Measurements from ENCODE around the gene NEDD4L.

The NEDD4L gene

GRCh38 chr18:58223717-58224424 lies 179.8 kb downstream of the NEDD4L start:
- Mint-ChIP-seq H3K27me3 (peaks cover 13 to 44% of the 10 kb centered on the region in 2 donors), H3K36me3 (ENCODE audit: insufficient read depth) (no peaks in the 10 kb centered on the region), H3K27ac (peak overlapping the region in 1 of 2 donors; percentile 60), H3K4me1 (ENCODE audit: low read depth in 2 of 2) (no peaks in the 10 kb centered on the region), H3K9me3 (peaks cover 0 to 3% of the 10 kb centered on the region in 2 donors), H3K4me3 (no peak overlapping the region)
- ATAC-seq (replicated peaks) (no peak), DNase-seq (no peak)

- Mint-ChIP-seq H3K36me3 (ENCODE audit: insufficient read depth) (no peaks in the 10 kb centered on the region), H3K27me3 (peaks cover 13 to 44% of the 10 kb centered on the region in 2 donors), H3K4me1 (ENCODE audit: low read depth in 2 of 2) (no peaks in the 10 kb centered on the region), H3K4me3 (no peak overlapping the region), H3K27ac (no peak overlapping the region), H3K9me3 (peaks cover 0 to 3% of the 10 kb centered on the region in 2 donors)
- no peak for ATAC-seq (replicated peaks)
- DNase-seq = no peak
Measured at GRCh38 chr18:58224425-58224750, 180.4 kb downstream of the NEDD4L start.

- no peak overlapping the region for H3K4me3 Mint-ChIP-seq
- no peak overlapping the region for H3K27ac Mint-ChIP-seq
- peaks cover 13 to 44% of the 10 kb centered on the region in 2 donors for H3K27me3 Mint-ChIP-seq
- ATAC-seq (replicated peaks) (no peak), DNase-seq (no peak)
- no peaks in the 10 kb centered on the region for H3K4me1 Mint-ChIP-seq (ENCODE audit: low read depth in 2 of 2)
- no peaks in the 10 kb centered on the region for H3K36me3 Mint-ChIP-seq (ENCODE audit: insufficient read depth)
- peaks cover 0 to 3% of the 10 kb centered on the region in 2 donors for H3K9me3 Mint-ChIP-seq
Measured at GRCh38 chr18:58225101-58225500, 181.1 kb downstream of the NEDD4L start.

GRCh38 chr18:58226429-58226828 lies 182.4 kb downstream of the NEDD4L start:
- H3K4me1 Mint-ChIP-seq (ENCODE audit: low read depth in 2 of 2) = no peaks in the 10 kb centered on the region
- H3K9me3 Mint-ChIP-seq = peaks cover 0 to 3% of the 10 kb centered on the region in 2 donors
- peaks cover 9 to 35% of the 10 kb centered on the region in 2 donors for H3K27me3 Mint-ChIP-seq
- DNase-seq (no peak), ATAC-seq (replicated peaks) (no peak)
- H3K4me3 Mint-ChIP-seq = no peak overlapping the region
- H3K27ac Mint-ChIP-seq = no peak overlapping the region
- no peaks in the 10 kb centered on the region for H3K36me3 Mint-ChIP-seq (ENCODE audit: insufficient read depth)

GRCh38 chr18:58227361-58227930 lies 183.4 kb downstream of the NEDD4L start:
- Mint-ChIP-seq H3K27me3 (peaks cover 9 to 35% of the 10 kb centered on the region in 2 donors), H3K9me3 (peaks cover 0 to 3% of the 10 kb centered on the region in 2 donors), H3K4me1 (ENCODE audit: low read depth in 2 of 2) (no peaks in the 10 kb centered on the region), H3K27ac (no peak overlapping the region), H3K36me3 (ENCODE audit: insufficient read depth) (no peaks in the 10 kb centered on the region), H3K4me3 (no peak overlapping the region)
- no peak for DNase-seq
- ATAC-seq (replicated peaks) = no peak

- H3K9me3 Mint-ChIP-seq = peaks cover 0 to 3% of the 10 kb centered on the region in 2 donors
- no peak for DNase-seq
- H3K4me1 Mint-ChIP-seq (ENCODE audit: low read depth in 2 of 2) = no peaks in the 10 kb centered on the region
- H3K36me3 Mint-ChIP-seq (ENCODE audit: insufficient read depth) = no peaks in the 10 kb centered on the region
- no peak overlapping the region for H3K4me3 Mint-ChIP-seq
- no peak for ATAC-seq (replicated peaks)
- no peak overlapping the region for H3K27ac Mint-ChIP-seq
- peaks cover 5 to 31% of the 10 kb centered on the region in 2 donors for H3K27me3 Mint-ChIP-seq
Measured at GRCh38 chr18:58228176-58228575, 184.2 kb downstream of the NEDD4L start.

GRCh38 chr18:58228762-58229161 lies 184.7 kb downstream of the NEDD4L start:
- no peak for DNase-seq
- Mint-ChIP-seq H3K27me3 (peaks cover 0 to 25% of the 10 kb centered on the region in 2 donors), H3K4me3 (no peak overlapping the region), H3K27ac (no peak overlapping the region), H3K4me1 (ENCODE audit: low read depth in 2 of 2) (no peaks in the 10 kb centered on the region), H3K9me3 (no peaks in the 10 kb centered on the region), H3K36me3 (ENCODE audit: insufficient read depth) (no peaks in the 10 kb centered on the region)
- no peak for ATAC-seq (replicated peaks)

- no peaks in the 10 kb centered on the region for H3K9me3 Mint-ChIP-seq
- H3K27ac Mint-ChIP-seq = no peak overlapping the region
- no peaks in the 10 kb centered on the region for H3K36me3 Mint-ChIP-seq (ENCODE audit: insufficient read depth)
- no peak for ATAC-seq (replicated peaks)
- DNase-seq = no peak
- H3K27me3 Mint-ChIP-seq = peaks cover 0 to 22% of the 10 kb centered on the region in 2 donors
- no peaks in the 10 kb centered on the region for H3K4me1 Mint-ChIP-seq (ENCODE audit: low read depth in 2 of 2)
- no peak overlapping the region for H3K4me3 Mint-ChIP-seq
Measured at GRCh38 chr18:58229162-58229561, 185.1 kb downstream of the NEDD4L start.

GRCh38 chr18:58230438-58231179 lies 186.6 kb downstream of the NEDD4L start:
- H3K27ac Mint-ChIP-seq = no peak overlapping the region
- DNase-seq (no peak), ATAC-seq (replicated peaks) (no peak)
- H3K4me1 Mint-ChIP-seq (ENCODE audit: low read depth in 2 of 2) = no peaks in the 10 kb centered on the region
- no peaks in the 10 kb centered on the region for H3K36me3 Mint-ChIP-seq (ENCODE audit: insufficient read depth)
- H3K4me3 Mint-ChIP-seq = no peak overlapping the region
- H3K9me3 Mint-ChIP-seq = no peaks in the 10 kb centered on the region
- H3K27me3 Mint-ChIP-seq = peaks cover 0 to 14% of the 10 kb centered on the region in 2 donors

- Mint-ChIP-seq H3K36me3 (ENCODE audit: insufficient read depth) (no peaks in the 10 kb centered on the region), H3K9me3 (no peaks in the 10 kb centered on the region), H3K27ac (no peak overlapping the region), H3K4me1 (ENCODE audit: low read depth in 2 of 2) (no peaks in the 10 kb centered on the region), H3K27me3 (peaks cover 0 to 13% of the 10 kb centered on the region in 2 donors), H3K4me3 (no peak overlapping the region)
- DNase-seq = no peak
- ATAC-seq (replicated peaks) = no peak
Measured at GRCh38 chr18:58231930-58232329, 187.9 kb downstream of the NEDD4L start.

GRCh38 chr18:58232668-58233067 lies 188.6 kb downstream of the NEDD4L start:
- Mint-ChIP-seq H3K27ac (no peak overlapping the region), H3K36me3 (ENCODE audit: insufficient read depth) (no peaks in the 10 kb centered on the region), H3K4me3 (no peak overlapping the region), H3K4me1 (ENCODE audit: low read depth in 2 of 2) (no peaks in the 10 kb centered on the region), H3K9me3 (no peaks in the 10 kb centered on the region), H3K27me3 (peaks cover 0 to 8% of the 10 kb centered on the region in 2 donors)
- DNase-seq (no peak), ATAC-seq (replicated peaks) (no peak)

- no peak for ATAC-seq (replicated peaks)
- Mint-ChIP-seq H3K36me3 (ENCODE audit: insufficient read depth) (no peaks in the 10 kb centered on the region), H3K4me3 (no peak overlapping the region), H3K4me1 (ENCODE audit: low read depth in 2 of 2) (no peaks in the 10 kb centered on the region), H3K9me3 (no peaks in the 10 kb centered on the region), H3K27me3 (no peaks in the 10 kb centered on the region), H3K27ac (no peak overlapping the region)
- DNase-seq = no peak
Measured at GRCh38 chr18:58234359-58234741, 190.3 kb downstream of the NEDD4L start.

- Mint-ChIP-seq H3K27ac (no peak overlapping the region), H3K9me3 (no peaks in the 10 kb centered on the region), H3K36me3 (ENCODE audit: insufficient read depth) (no peaks in the 10 kb centered on the region)
Measured at GRCh38 chr18:58235001-58235436, 191.0 kb downstream of the NEDD4L start.

GRCh38 chr18:58239879-58240278 lies 195.9 kb downstream of the NEDD4L start:
- H3K4me3 Mint-ChIP-seq = no peak overlapping the region
- no peaks in the 10 kb centered on the region for H3K4me1 Mint-ChIP-seq (ENCODE audit: low read depth in 2 of 2)
- no peaks in the 10 kb centered on the region for H3K9me3 Mint-ChIP-seq
- H3K27ac Mint-ChIP-seq = no peak overlapping the region
- DNase-seq (no peak), ATAC-seq (replicated peaks) (no peak)
- H3K36me3 Mint-ChIP-seq (ENCODE audit: insufficient read depth) = no peaks in the 10 kb centered on the region
- H3K27me3 Mint-ChIP-seq = no peaks in the 10 kb centered on the region

More at GRCh38 chr18:58235001-58235436, 191.0 kb downstream of the NEDD4L start:
- Mint-ChIP-seq H3K4me1 (ENCODE audit: low read depth in 2 of 2) (no peaks in the 10 kb centered on the region), H3K4me3 (no peak overlapping the region), H3K27me3 (no peaks in the 10 kb centered on the region)
- no peak for DNase-seq
- ATAC-seq (replicated peaks) = no peak
